ENCODE measurements around the gene ITGAL. TPM values are rescaled to one million over a fixed set of nuclear protein-coding genes. Genes with fewer than 3 reads are reported as not detected.

The ITGAL gene
- total and polyA plus RNA-seq, 2 of the 13 experiments (the other 11 are each of a cell fraction or from before 2014, with no cell fraction given) = 0.86 to 1.2 TPM

DNA sequence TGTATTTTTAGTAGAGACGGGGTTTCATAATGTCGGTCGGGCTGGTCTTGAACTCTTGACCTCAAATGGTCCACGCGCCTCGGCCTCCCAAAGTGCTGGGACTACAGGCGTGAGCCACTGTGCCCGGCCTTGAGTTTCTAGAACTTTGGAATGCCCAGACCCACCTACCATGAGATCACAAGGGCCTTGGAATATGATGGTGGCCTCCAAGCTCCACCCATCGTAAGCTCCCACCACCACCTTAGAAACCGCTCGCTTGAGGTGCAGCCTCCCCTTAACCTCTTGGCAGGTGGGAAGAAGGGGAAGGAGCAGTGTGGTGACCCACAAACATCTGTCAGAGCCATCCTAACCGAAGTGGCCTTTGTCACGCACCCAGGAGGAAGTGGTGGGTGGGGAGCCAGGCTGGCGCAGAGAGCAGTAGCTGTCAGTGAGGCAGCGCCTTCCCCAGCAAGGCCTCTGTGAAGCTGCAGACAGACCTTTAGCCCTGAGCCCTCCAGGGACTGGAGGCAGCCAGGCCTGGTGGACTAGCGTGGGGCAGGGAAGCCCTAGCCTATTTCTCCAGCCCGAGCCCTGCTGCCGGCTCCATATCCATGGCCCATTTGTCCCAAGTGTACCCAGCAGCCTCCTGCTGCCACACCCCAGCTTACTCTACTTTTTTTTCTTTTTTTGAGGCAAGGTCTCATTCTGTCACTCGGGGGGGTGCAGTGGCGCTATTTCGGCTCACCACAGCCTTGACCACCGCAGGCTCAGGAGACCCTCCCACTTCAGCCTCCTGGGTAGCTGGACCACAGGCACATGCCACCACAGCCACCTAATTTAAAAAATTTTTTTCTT is 13.8 kb upstream of the ITGAL start (continued):
- TF ChIP-seq, protein P1, sequence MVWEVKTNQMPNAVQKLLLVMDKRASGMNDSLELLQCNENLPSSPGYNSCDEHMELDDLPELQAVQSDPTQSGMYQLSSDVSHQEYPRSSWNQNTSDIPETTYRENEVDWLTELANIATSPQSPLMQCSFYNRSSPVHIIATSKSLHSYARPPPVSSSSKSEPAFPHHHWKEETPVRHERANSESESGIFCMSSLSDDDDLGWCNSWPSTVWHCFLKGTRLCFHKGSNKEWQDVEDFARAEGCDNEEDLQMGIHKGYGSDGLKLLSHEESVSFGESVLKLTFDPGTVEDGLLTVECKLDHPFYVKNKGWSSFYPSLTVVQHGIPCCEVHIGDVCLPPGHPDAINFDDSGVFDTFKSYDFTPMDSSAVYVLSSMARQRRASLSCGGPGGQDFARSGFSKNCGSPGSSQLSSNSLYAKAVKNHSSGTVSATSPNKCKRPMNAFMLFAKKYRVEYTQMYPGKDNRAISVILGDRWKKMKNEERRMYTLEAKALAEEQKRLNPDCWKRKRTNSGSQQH (CRISPR knock-in tag; IDR thresholded peaks at IDR 0.05; ENCODE audit: low read depth) = peak; percentile 32; the same call in 1 of the 2 replicates
- TF ChIP-seq IRX3 (CRISPR knock-in tag; IDR thresholded peaks at IDR 0.05; ENCODE audit: borderline replicate concordance, low read depth) = no peak
- peak; percentile 90 for TF ChIP-seq ZFY (CRISPR knock-in tag; IDR thresholded peaks at IDR 0.05)
- no peak for TF ChIP-seq HCFC1 (IDR thresholded peaks at IDR 0.05; ENCODE audit: low read depth, low read length)
- TF ChIP-seq ZBTB1 (CRISPR knock-in tag; IDR thresholded peaks at IDR 0.05; ENCODE audit: borderline replicate concordance) = no peak
- no peak for TF ChIP-seq ATM (IDR thresholded peaks at IDR 0.05; ENCODE audit: borderline replicate concordance)
- TF ChIP-seq HOXD1 (CRISPR knock-in tag; IDR thresholded peaks at IDR 0.05) = 0 out of 2 replicates have a peak, but pooled peaks have one; percentile 42
- peak; percentile 50; the same call in 1 of the 2 replicates for TF ChIP-seq PHF20 (CRISPR knock-in tag; IDR thresholded peaks at IDR 0.05)
- peak; percentile 86 for TF ChIP-seq SAP130 (CRISPR knock-in tag; IDR thresholded peaks at IDR 0.05; ENCODE audit: low read depth)
- no peak for TF ChIP-seq MED8 (CRISPR knock-in tag; IDR thresholded peaks at IDR 0.05; ENCODE audit: insufficient replicate concordance)
- TF ChIP-seq ZNF263 (CRISPR knock-in tag; IDR thresholded peaks at IDR 0.05) = peak; percentile 39; the same call in 1 of the 2 replicates
- TF ChIP-seq SP5 (CRISPR knock-in tag; IDR thresholded peaks at IDR 0.05; ENCODE audit: borderline replicate concordance, low read depth) = 0 out of 2 replicates have a peak, but pooled peaks have one; percentile 26
- TF ChIP-seq HDAC2 (CRISPR knock-in tag; IDR thresholded peaks at IDR 0.05) = peak; percentile 68; the same call in 1 of the 2 replicates
- TF ChIP-seq ZNF24 (IDR thresholded peaks at IDR 0.05) = no peak
- TF ChIP-seq, protein P2, sequence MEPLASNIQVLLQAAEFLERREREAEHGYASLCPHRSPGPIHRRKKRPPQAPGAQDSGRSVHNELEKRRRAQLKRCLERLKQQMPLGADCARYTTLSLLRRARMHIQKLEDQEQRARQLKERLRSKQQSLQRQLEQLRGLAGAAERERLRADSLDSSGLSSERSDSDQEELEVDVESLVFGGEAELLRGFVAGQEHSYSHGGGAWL (CRISPR knock-in tag; IDR thresholded peaks at IDR 0.05) = peak; percentile 74; the same call in 1 of the 2 replicates
- no peak for TF ChIP-seq ZFP82 (CRISPR knock-in tag; IDR thresholded peaks at IDR 0.05; ENCODE audit: borderline replicate concordance)
- TF ChIP-seq ZNF446 (CRISPR knock-in tag; IDR thresholded peaks at IDR 0.05) = peak; percentile 87
- TF ChIP-seq PHF5A (CRISPR knock-in tag; IDR thresholded peaks at IDR 0.05; ENCODE audit: low read depth, unreplicated experiment) = no peak
- TF ChIP-seq, protein P3, sequence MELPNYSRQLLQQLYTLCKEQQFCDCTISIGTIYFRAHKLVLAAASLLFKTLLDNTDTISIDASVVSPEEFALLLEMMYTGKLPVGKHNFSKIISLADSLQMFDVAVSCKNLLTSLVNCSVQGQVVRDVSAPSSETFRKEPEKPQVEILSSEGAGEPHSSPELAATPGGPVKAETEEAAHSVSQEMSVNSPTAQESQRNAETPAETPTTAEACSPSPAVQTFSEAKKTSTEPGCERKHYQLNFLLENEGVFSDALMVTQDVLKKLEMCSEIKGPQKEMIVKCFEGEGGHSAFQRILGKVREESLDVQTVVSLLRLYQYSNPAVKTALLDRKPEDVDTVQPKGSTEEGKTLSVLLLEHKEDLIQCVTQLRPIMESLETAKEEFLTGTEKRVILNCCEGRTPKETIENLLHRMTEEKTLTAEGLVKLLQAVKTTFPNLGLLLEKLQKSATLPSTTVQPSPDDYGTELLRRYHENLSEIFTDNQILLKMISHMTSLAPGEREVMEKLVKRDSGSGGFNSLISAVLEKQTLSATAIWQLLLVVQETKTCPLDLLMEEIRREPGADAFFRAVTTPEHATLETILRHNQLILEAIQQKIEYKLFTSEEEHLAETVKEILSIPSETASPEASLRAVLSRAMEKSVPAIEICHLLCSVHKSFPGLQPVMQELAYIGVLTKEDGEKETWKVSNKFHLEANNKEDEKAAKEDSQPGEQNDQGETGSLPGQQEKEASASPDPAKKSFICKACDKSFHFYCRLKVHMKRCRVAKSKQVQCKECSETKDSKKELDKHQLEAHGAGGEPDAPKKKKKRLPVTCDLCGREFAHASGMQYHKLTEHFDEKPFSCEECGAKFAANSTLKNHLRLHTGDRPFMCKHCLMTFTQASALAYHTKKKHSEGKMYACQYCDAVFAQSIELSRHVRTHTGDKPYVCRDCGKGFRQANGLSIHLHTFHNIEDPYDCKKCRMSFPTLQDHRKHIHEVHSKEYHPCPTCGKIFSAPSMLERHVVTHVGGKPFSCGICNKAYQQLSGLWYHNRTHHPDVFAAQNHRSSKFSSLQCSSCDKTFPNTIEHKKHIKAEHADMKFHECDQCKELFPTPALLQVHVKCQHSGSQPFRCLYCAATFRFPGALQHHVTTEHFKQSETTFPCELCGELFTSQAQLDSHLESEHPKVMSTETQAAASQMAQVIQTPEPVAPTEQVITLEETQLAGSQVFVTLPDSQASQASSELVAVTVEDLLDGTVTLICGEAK (IDR thresholded peaks at IDR 0.05) = no peak
- TF ChIP-seq, protein P3 (CRISPR knock-in tag; IDR thresholded peaks at IDR 0.05) = peak; percentile 66; the same call in 1 of the 2 replicates
